Liver (tissue), 9 donors: ENCODE results near the gene SLC7A6. TPM values are rescaled to one million over a fixed set of nuclear protein-coding genes. Genes with fewer than 3 reads are reported as not detected.

Experiments
- DNase-seq: peaks from one replicate; pipeline ENCODE4 v3.0.0-alpha.2; 2017; ENCODE audit warnings: low spot score
- H3K27ac ChIP-seq, 2 donors: one replicate each; pipeline ENCODE4 v1.7.0; 2013; ENCODE audit warnings: inconsistent platforms in 2 of 2, low read length in 2 of 2, control low read depth in 1 of 2, low read depth in 1 of 2, mild to moderate bottlenecking in 1 of 2
- H3K27me3 ChIP-seq, 4 donors: one replicate each; pipeline versions ENCODE4 v1.6.1 to v1.7.0; 2013; ENCODE audit warnings: low read length in 3 of 4, inconsistent platforms in 1 of 4, mild to moderate bottlenecking in 1 of 4, moderate library complexity in 1 of 4; ENCODE audit not compliant: control insufficient read depth in 4 of 4, insufficient read depth in 4 of 4
- H3K36me3 ChIP-seq, 4 donors: one replicate each; pipeline versions ENCODE4 v1.6.1 to v1.7.0; 2013; ENCODE audit warnings: low read length in 3 of 4, mild to moderate bottlenecking in 3 of 4, low read depth in 1 of 4, moderate library complexity in 1 of 4; ENCODE audit not compliant: control insufficient read depth in 4 of 4, insufficient read depth in 3 of 4
- H3K4me1 ChIP-seq, 4 donors: one replicate each; pipeline versions ENCODE4 v1.6.1 to v1.7.0; 2013; ENCODE audit warnings: low read length in 3 of 4, mild to moderate bottlenecking in 3 of 4, moderate library complexity in 1 of 4; ENCODE audit not compliant: control insufficient read depth in 4 of 4, insufficient read depth in 4 of 4
- H3K4me3 ChIP-seq, 3 donors: one replicate each; pipeline versions ENCODE4 v1.6.1 to v1.7.0; 2013; ENCODE audit warnings: low read length in 3 of 3, control low read depth in 1 of 3, low read depth in 1 of 3, mild to moderate bottlenecking in 1 of 3
- H3K9ac ChIP-seq, 2 donors: one replicate each; pipeline ENCODE4 v1.7.0; 2013; ENCODE audit warnings: low read length in 2 of 2, mild to moderate bottlenecking in 2 of 2, moderate library complexity in 2 of 2, control low read depth in 1 of 2, low read depth in 1 of 2
- H3K9me3 ChIP-seq, 4 donors: one replicate each; pipeline versions ENCODE4 v1.6.1 to v1.7.0; 2013; ENCODE audit warnings: low read length in 3 of 4; ENCODE audit not compliant: control insufficient read depth in 4 of 4
- EGR1 ChIP-seq, 2 donors: IDR thresholded peaks; 2 replicates each; pipeline ENCODE4 v1.6.1; 2016 to 2018; ENCODE audit warnings: antibody characterized with exemption in 2 of 2, low read depth in 2 of 2
- FOXA1 ChIP-seq: IDR thresholded peaks from 2 replicates; pipeline ENCODE4 v1.6.1; 2016; ENCODE audit warnings: antibody characterized with exemption
- GABPA ChIP-seq, 2 donors: IDR thresholded peaks in 1 of 2; conservative IDR thresholded peaks in 1 of 2; 2 replicates each; pipeline ENCODE4 v1.6.1; 2016; ENCODE audit warnings: antibody characterized with exemption in 2 of 2, mild to moderate bottlenecking in 1 of 2, moderate library complexity in 1 of 2
- HNF4A ChIP-seq, 2 donors: conservative IDR thresholded peaks; 2 replicates each; pipeline ENCODE4 v1.6.1; 2016; ENCODE audit warnings: antibody characterized with exemption in 2 of 2, mild to moderate bottlenecking in 2 of 2
- JUND ChIP-seq, 2 donors: IDR thresholded peaks; 2 replicates each; pipeline ENCODE4 v1.6.1; 2016; ENCODE audit warnings: antibody characterized with exemption in 2 of 2
- RXRA ChIP-seq, 2 donors: IDR thresholded peaks; 2 replicates each; pipeline ENCODE4 v1.6.1; 2017 to 2018; ENCODE audit warnings: antibody characterized with exemption in 2 of 2, mild to moderate bottlenecking in 1 of 2
- SP1 ChIP-seq: IDR thresholded peaks from 2 replicates; pipeline ENCODE4 v1.6.1; 2018; ENCODE audit warnings: antibody characterized with exemption, mild to moderate bottlenecking
- TAF1 ChIP-seq: conservative IDR thresholded peaks from 2 replicates; pipeline ENCODE4 v1.6.1; 2016; ENCODE audit warnings: antibody characterized with exemption, mild to moderate bottlenecking
- YY1 ChIP-seq: IDR thresholded peaks from 2 replicates; pipeline ENCODE4 v1.6.1; 2016; ENCODE audit warnings: antibody characterized with exemption, mild to moderate bottlenecking
- WGBS: extraction: QIAGEN DNeasy Blood & Tissue Kit; methylation state at CpG from one replicate; pipeline ENCODE4 v1.1.7; 2013; 5-methylcytosine and 5-hydroxymethylcytosine counted together
- polyA plus RNA-seq, 2 donors: library from polyadenylated mRNA; stranded (reverse) in 1 of 2; unstranded in 1 of 2; fragments of 200-250 nt in 1 of 2; fragments of >200 nt in 1 of 2; fragmentation: Nextera tagmentation in 1 of 2; extraction: Ambion mirVana in 1 of 2; gene quantifications; one replicate each; pipeline versions ENCODE4 v1.2.1 to v1.2.3, GENCODE V29; 2013 to 2015
- total RNA-seq, 2 donors: library from RNA; depleted of rRNA; stranded (reverse); fragments of >200 nt; gene quantifications; one replicate each; pipeline ENCODE4 v1.2.3, GENCODE V29; 2014
- TF ChIP-seq, protein P1 (sequence below): IDR thresholded peaks from 2 replicates; pipeline ENCODE4 v1.6.1; 2016; ENCODE audit warnings: antibody characterized with exemption, mild to moderate bottlenecking
- TF ChIP-seq, protein P2 (sequence below): IDR thresholded peaks from 2 replicates; pipeline ENCODE4 v1.6.1; 2016; ENCODE audit warnings: antibody characterized with exemption
- TF ChIP-seq, protein P3 (sequence below): IDR thresholded peaks from 2 replicates; pipeline ENCODE4 v1.6.1; 2016; ENCODE audit warnings: antibody characterized with exemption
- donor health status: healthy.
- donor health status: healthy.
- donor health status: healthy.
- donor health status: healthy.
- donor health status: healthy.

The SLC7A6 gene
- total and polyA plus RNA-seq, 4 donors = 1.2 to 4.9 (median 1.9) TPM

DNA sequence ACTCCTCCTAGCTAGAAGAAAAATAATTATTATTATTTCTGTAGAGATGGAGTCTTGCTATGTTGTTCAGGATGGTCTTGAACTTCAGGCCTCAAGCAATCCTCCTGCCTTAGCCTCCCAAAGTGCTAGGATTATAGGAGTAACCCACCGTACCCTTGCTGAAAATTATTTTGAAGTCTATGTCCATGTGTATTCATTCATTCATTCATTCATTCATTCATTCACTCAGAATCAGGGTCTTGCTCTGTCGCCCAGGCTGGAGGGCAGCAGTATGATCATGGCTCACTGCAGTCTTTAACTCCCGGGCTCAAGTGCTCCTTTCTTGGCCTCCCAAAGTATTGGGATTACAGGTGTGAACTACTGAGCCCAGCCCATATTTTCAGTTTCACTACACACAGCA, 42.3 kb downstream of the SLC7A6 start:
- 98% methylated on average over 3 of the region's 3 CpGs for WGBS
- H3K4me3 ChIP-seq = no peak overlapping the region
- peaks cover 0 to 38% (median 23%) of the 10 kb centered on the region in 4 donors for H3K36me3 ChIP-seq
- TF ChIP-seq JUND (IDR thresholded peaks at IDR 0.05) (no peak), TAF1 (no peak), YY1 (no peak), FOXA1 (no peak), EGR1 (IDR thresholded peaks at IDR 0.05; ENCODE audit: low read depth in 2 of 2) (no peak), HNF4A (conservative IDR thresholded peaks at IDR 0.05) (no peak)
- TF ChIP-seq, protein P1, sequence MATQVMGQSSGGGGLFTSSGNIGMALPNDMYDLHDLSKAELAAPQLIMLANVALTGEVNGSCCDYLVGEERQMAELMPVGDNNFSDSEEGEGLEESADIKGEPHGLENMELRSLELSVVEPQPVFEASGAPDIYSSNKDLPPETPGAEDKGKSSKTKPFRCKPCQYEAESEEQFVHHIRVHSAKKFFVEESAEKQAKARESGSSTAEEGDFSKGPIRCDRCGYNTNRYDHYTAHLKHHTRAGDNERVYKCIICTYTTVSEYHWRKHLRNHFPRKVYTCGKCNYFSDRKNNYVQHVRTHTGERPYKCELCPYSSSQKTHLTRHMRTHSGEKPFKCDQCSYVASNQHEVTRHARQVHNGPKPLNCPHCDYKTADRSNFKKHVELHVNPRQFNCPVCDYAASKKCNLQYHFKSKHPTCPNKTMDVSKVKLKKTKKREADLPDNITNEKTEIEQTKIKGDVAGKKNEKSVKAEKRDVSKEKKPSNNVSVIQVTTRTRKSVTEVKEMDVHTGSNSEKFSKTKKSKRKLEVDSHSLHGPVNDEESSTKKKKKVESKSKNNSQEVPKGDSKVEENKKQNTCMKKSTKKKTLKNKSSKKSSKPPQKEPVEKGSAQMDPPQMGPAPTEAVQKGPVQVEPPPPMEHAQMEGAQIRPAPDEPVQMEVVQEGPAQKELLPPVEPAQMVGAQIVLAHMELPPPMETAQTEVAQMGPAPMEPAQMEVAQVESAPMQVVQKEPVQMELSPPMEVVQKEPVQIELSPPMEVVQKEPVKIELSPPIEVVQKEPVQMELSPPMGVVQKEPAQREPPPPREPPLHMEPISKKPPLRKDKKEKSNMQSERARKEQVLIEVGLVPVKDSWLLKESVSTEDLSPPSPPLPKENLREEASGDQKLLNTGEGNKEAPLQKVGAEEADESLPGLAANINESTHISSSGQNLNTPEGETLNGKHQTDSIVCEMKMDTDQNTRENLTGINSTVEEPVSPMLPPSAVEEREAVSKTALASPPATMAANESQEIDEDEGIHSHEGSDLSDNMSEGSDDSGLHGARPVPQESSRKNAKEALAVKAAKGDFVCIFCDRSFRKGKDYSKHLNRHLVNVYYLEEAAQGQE = no peak
- TF ChIP-seq, protein P2, sequence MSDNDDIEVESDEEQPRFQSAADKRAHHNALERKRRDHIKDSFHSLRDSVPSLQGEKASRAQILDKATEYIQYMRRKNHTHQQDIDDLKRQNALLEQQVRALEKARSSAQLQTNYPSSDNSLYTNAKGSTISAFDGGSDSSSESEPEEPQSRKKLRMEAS = no peak
- TF ChIP-seq, protein P3, sequence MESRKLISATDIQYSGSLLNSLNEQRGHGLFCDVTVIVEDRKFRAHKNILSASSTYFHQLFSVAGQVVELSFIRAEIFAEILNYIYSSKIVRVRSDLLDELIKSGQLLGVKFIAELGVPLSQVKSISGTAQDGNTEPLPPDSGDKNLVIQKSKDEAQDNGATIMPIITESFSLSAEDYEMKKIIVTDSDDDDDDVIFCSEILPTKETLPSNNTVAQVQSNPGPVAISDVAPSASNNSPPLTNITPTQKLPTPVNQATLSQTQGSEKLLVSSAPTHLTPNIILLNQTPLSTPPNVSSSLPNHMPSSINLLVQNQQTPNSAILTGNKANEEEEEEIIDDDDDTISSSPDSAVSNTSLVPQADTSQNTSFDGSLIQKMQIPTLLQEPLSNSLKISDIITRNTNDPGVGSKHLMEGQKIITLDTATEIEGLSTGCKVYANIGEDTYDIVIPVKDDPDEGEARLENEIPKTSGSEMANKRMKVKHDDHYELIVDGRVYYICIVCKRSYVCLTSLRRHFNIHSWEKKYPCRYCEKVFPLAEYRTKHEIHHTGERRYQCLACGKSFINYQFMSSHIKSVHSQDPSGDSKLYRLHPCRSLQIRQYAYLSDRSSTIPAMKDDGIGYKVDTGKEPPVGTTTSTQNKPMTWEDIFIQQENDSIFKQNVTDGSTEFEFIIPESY = no peak
- H3K9me3 ChIP-seq = no peaks in the 10 kb centered on the region
- peaks cover 0 to 22% (median 18%) of the 10 kb centered on the region in 4 donors for H3K4me1 ChIP-seq
- no peak overlapping the region for H3K9ac ChIP-seq
- no peaks in the 10 kb centered on the region for H3K27me3 ChIP-seq
- no peak for DNase-seq
- H3K27ac ChIP-seq = no peak overlapping the region

DNA sequence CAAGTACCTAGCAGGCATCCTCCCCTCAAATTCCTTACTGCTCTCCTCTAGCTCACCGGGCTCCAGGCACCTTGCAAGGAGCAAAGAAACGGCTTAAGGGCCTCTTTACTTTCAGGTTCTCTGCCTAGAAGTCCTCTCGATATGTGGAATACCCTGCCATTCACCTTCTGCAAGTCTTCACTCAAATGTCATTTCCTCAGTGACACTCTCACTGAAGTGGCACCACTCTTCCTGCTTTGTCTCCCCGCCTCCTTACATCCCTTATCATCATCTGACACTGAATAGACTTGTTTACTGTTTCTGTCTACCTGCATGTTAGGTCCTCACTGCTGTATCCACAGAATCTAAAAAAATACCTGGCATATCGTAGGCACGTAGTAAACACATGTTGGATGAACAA, 45.5 kb downstream of the SLC7A6 start:
- Histone ChIP-seq H3K4me1 (peaks cover 1 to 41% (median 31%) of the 10 kb centered on the region in 4 donors), H3K9ac (peak overlapping the region; percentile 68 to 88), H3K9me3 (no peaks in the 10 kb centered on the region), H3K36me3 (peaks cover 0 to 14% (median 9%) of the 10 kb centered on the region in 4 donors), H3K4me3 (peak overlapping the region; percentile 83 to 97 (median 97)), H3K27ac (no peak overlapping the region), H3K27me3 (no peaks in the 10 kb centered on the region)
- DNase-seq = no peak
- TF ChIP-seq TAF1 (no peak), RXRA (IDR thresholded peaks at IDR 0.05) (no peak), GABPA (IDR thresholded peaks at IDR 0.05 in 1 of 2, conservative IDR thresholded peaks at IDR 0.05 in 1 of 2) (no peak), JUND (IDR thresholded peaks at IDR 0.05) (no peak), EGR1 (IDR thresholded peaks at IDR 0.05; ENCODE audit: low read depth in 2 of 2) (no peak), SP1 (no peak)
- TF ChIP-seq, protein P1 = no peak
- WGBS = 50% methylated on average over 6 of the region's 6 CpGs
